Caco-2 (cell line): ENCODE measurements around the gene MYL12A. TPM values are rescaled to one million over a fixed set of nuclear protein-coding genes. Genes with fewer than 3 reads are reported as not detected.
A peak's percentile ranks its signal among the peaks of the same experiment; 100 is the strongest.

Experiments used
- BruUV-seq: library from RNA; stranded (reverse); fragments of 400-500 nt; replicated peaks from 2 replicates; lab custom pipeline; 2021; lab: Mats Ljungman, UMichigan
- CTCF ChIA-PET: fragments of 300-600 bp; sonication (Branson Sonifier 250); formaldehyde crosslinking; loops from one replicate; lab custom pipeline; 2022; ENCODE audit warnings: antibody characterized with exemption; lab: Charles Lee
- POLR2A ChIA-PET: fragments of 300-600 bp; sonication (Branson Sonifier 250); formaldehyde crosslinking; loops from one replicate; lab custom pipeline; 2022; ENCODE audit warnings: antibody characterized with exemption; lab: Charles Lee
- DNase-seq, 2 experiments: peaks; one replicate each; pipeline versions ENCODE4 v3.0.0 to v3.0.0-alpha.2; 2020 to 2022
- H3K27me3 ChIP-seq: replicated peaks from 2 replicates; pipeline ENCODE4 v1.6.0; 2011; ENCODE audit warnings: low read length; ENCODE audit not compliant: control insufficient read depth, insufficient read depth
- H3K36me3 ChIP-seq: 2 replicates; pipeline ENCODE4 v1.5.1; 2011; ENCODE audit warnings: low read length; ENCODE audit not compliant: control insufficient read depth, insufficient read depth
- H3K4me1 ChIP-seq: fragments of 250-450 bp; sonication (Bioruptor Pico); 2 replicates; pipeline ENCODE4 v1.5.1; 2020; ENCODE audit warnings: mild to moderate bottlenecking
- H3K4me3 ChIP-seq: 2 replicates; pipeline ENCODE4 v1.5.1; 2011; ENCODE audit warnings: low read depth, mild to moderate bottlenecking, control low read depth, low read length
- H3K9me3 ChIP-seq: fragments of 250-450 bp; sonication (Bioruptor Pico); 2 replicates; pipeline ENCODE4 v1.5.1; 2020; ENCODE audit warnings: mild to moderate bottlenecking, moderate library complexity
- H3K27ac Mint-ChIP-seq: one replicate; pipeline ENCODE4 v1.8.0; 2022; ENCODE audit warnings: mixed read lengths; ENCODE audit not compliant: unreplicated experiment
- H3K27me3 Mint-ChIP-seq: one replicate; pipeline ENCODE4 v1.8.0; 2022; ENCODE audit warnings: mixed read lengths; ENCODE audit not compliant: insufficient read depth, unreplicated experiment
- H3K36me3 Mint-ChIP-seq: one replicate; pipeline ENCODE4 v1.8.0; 2022; ENCODE audit warnings: mild to moderate bottlenecking, mixed read lengths; ENCODE audit not compliant: insufficient read depth, unreplicated experiment
- H3K4me1 Mint-ChIP-seq: one replicate; pipeline ENCODE4 v1.8.0; 2022; ENCODE audit warnings: low read depth, mixed read lengths; ENCODE audit not compliant: unreplicated experiment
- H3K4me3 Mint-ChIP-seq: one replicate; pipeline ENCODE4 v1.8.0; 2022; ENCODE audit warnings: mild to moderate bottlenecking, moderate library complexity, mixed read lengths; ENCODE audit not compliant: unreplicated experiment
- H3K9me3 Mint-ChIP-seq: one replicate; pipeline ENCODE4 v1.8.0; 2022; ENCODE audit warnings: mixed read lengths; ENCODE audit not compliant: unreplicated experiment
- intact Hi-C: fragments of 100-400 bp; cut with micrococcal nuclease; formaldehyde crosslinking; loops from one replicate; pipeline ENCODE4 v1.10.0; 2022; ENCODE audit not compliant: unreplicated experiment
- total RNA-seq: library from RNA; stranded (reverse); gene quantifications from 2 replicates; pipeline ENCODE4 v1.2.3, GENCODE V29; 2022
- TF ChIP-seq, protein P1 (sequence below), 2 experiments: fragments of 200-600 bp in 1 of 2; IDR thresholded peaks; 1 replicate in 1 of 2; 2 replicates in 1 of 2; pipeline versions ENCODE4 v1.5.1 to v1.8.0; 2011 to 2022; ENCODE audit warnings: antibody characterized with exemption in 1 of 2, control low read depth in 1 of 2, inconsistent platforms in 1 of 2, low read depth in 1 of 2, low read length in 1 of 2, mild to moderate bottlenecking in 1 of 2, moderate library complexity in 1 of 2; ENCODE audit not compliant: insufficient read depth in 1 of 2, severe bottlenecking in 1 of 2, unreplicated experiment in 1 of 2

MYL12A gene
- total RNA-seq, 1 experiment from 2014 or later = 272 TPM

DNA sequence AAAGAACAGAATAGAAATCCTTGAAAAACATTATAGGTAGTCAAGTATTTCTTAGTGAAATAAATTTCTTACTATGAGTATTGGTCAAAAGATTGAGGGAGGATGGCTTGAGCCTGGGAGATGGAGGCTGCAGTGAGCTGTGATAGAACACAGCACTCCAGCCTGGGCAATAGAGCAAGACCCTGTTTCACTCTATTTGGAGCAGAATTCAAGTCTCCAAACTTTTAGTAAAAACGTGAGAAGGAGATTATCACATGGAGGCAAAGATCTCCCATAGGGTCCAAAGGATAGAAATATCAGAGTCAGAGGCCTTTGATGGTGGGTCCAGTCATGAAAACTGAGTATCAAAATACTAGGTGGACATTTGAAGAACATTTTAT, 2.4 kb upstream of the MYL12A start:
- no peak overlapping the region for H3K4me3 Mint-ChIP-seq

DNA sequence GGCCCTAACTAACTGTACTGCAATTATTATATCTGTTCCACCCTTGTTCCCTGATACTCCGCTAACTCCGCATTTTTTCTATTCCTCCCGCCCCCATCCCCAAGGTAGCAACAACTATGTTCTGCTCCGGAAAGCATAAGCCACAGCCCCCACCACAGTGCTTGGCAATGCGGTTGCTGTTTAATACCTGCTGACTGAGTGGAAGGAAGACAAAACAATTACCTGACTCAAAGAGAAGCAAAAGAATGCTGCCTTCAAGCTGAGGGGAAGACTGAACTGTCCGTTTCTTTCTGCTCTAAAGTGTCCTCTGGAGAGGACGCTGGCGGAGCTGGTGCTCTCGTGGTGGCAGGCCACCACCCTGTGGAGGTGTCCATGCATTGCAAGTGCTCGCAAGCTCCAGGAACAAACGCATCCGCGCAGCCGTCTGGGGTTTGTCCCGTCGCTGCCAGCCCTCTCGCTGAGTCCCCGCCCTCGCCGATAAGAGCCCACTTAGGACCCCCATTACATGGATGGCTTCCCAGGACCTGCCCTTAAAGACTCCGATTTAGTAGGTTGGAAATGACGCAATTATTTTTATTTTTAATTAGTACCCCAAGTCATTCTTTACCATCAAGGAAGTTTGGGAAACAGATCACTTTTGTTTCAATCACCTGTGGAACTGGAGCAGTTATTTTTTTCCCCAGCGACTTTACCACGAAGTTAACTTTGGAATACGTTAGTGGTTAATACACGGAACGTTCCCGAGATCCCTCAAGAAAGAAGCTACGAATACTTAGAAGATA, 1.6 kb upstream of the MYL12A start:
- H3K36me3 ChIP-seq = no peaks in the 10 kb centered on the region
- TF ChIP-seq, protein P1, sequence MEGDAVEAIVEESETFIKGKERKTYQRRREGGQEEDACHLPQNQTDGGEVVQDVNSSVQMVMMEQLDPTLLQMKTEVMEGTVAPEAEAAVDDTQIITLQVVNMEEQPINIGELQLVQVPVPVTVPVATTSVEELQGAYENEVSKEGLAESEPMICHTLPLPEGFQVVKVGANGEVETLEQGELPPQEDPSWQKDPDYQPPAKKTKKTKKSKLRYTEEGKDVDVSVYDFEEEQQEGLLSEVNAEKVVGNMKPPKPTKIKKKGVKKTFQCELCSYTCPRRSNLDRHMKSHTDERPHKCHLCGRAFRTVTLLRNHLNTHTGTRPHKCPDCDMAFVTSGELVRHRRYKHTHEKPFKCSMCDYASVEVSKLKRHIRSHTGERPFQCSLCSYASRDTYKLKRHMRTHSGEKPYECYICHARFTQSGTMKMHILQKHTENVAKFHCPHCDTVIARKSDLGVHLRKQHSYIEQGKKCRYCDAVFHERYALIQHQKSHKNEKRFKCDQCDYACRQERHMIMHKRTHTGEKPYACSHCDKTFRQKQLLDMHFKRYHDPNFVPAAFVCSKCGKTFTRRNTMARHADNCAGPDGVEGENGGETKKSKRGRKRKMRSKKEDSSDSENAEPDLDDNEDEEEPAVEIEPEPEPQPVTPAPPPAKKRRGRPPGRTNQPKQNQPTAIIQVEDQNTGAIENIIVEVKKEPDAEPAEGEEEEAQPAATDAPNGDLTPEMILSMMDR (IDR thresholded peaks at IDR 0.05; ENCODE audit: insufficient read depth in 1 of 2, low read depth in 1 of 2, low read length in 1 of 2, severe bottlenecking in 1 of 2, unreplicated experiment in 1 of 2) = peak; percentile 90 to 91
- Mint-ChIP-seq H3K27ac (peak overlapping the region; percentile 98), H3K4me1 (peaks cover 22% of the 10 kb centered on the region), H3K4me3 (peak overlapping the region; percentile 78), H3K27me3 (no peaks in the 10 kb centered on the region), H3K9me3 (peaks cover 10% of the 10 kb centered on the region), H3K36me3 (peaks cover 39% of the 10 kb centered on the region)
- no TSS peak for BruUV-seq
- POLR2A ChIA-PET = interaction anchor here (0.6 to 1.1 kb wide), 3 partner anchors 28 to 310 kb away, joined by 3 to 4 read pairs (median 3); no protein-coding TSS in a partner anchor
- H3K27me3 ChIP-seq = no peaks in the 10 kb centered on the region
- peaks cover 12% of the 10 kb centered on the region for H3K4me1 ChIP-seq
- CTCF ChIA-PET = interaction anchor here (0.6 to 2.5 kb wide), 18 partner anchors 9 to 392 kb away, joined by 3 to 16 read pairs (median 4); no protein-coding TSS in a partner anchor
- intact Hi-C loops = loop anchor here (1.0 to 5.0 kb wide), 9 partner anchors 28 to 479 kb away; partner anchors contain the start of gene EMILIN2
- H3K9me3 ChIP-seq = peaks cover 7% of the 10 kb centered on the region; the same call in 1 of the 2 replicates
- H3K4me3 ChIP-seq = peak overlapping the region; percentile 47
- peak; percentile 88 to 89 for DNase-seq

More for the DNA sequence above, 2.4 kb upstream of the MYL12A start:
- Mint-ChIP-seq H3K27ac (no peak overlapping the region), H3K9me3 (peaks cover 18% of the 10 kb centered on the region), H3K27me3 (no peaks in the 10 kb centered on the region), H3K36me3 (peaks cover 32% of the 10 kb centered on the region), H3K4me1 (peaks cover 16% of the 10 kb centered on the region)
- TF ChIP-seq, protein P1 (IDR thresholded peaks at IDR 0.05; ENCODE audit: insufficient read depth in 1 of 2, low read depth in 1 of 2, low read length in 1 of 2, severe bottlenecking in 1 of 2, unreplicated experiment in 1 of 2) = no peak
- POLR2A ChIA-PET = interaction anchor here (0.6 kb wide), 1 partner anchor 309 kb away, joined by 3 read pairs; no protein-coding TSS in a partner anchor
- Histone ChIP-seq H3K4me3 (no peak overlapping the region), H3K27me3 (no peaks in the 10 kb centered on the region), H3K9me3 (peaks cover 7% of the 10 kb centered on the region; the same call in 1 of the 2 replicates), H3K4me1 (0 out of 2 replicates have a peak, but pooled peaks cover 6% of the 10 kb centered on the region), H3K36me3 (no peaks in the 10 kb centered on the region)
- DNase-seq = no peak
- BruUV-seq = no TSS peak
- intact Hi-C loops = loop anchor here (5.0 kb wide), 3 partner anchors 138 to 478 kb away; partner anchors contain the start of gene EMILIN2
- CTCF ChIA-PET = interaction anchor here (0.6 to 2.5 kb wide), 4 partner anchors 58 to 306 kb away, joined by 3 to 16 read pairs (median 13); no protein-coding TSS in a partner anchor

DNA sequence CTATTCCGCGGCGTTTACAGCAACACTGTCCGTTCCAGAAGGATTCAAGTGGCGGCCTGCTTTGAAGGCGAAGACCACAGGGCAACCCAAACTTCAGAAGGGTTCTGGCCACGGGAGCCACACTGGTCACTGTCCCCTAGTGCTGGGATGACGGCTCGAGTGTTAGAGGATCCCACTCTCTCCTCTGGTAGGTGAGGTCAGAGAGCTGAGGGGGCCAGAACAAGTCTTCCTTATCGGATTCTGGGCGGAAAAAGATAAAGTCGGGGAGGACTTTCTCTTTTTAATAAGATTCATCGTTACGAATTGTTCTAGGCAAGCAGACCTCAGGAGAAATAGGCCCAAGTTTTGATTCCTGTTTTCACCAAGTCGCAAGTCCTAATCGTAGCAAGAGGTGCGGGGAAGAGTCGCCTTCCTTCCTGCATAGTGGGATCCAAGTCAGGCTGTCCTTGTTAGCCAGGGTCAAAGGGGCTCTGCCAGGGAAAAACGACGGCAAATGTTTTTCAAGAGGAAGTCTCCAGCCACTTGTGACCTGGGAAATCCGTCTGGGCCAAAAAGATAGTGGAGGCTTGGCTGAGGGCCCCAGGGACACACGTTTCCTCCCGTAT, 864 bp upstream of the MYL12A start:
- Histone ChIP-seq H3K4me3 (peak overlapping the region; percentile 47), H3K9me3 (peaks cover under 1% of the 10 kb centered on the region; the same call in 1 of the 2 replicates), H3K36me3 (no peaks in the 10 kb centered on the region), H3K4me1 (peaks cover 19% of the 10 kb centered on the region), H3K27me3 (no peaks in the 10 kb centered on the region)
- CTCF ChIA-PET = interaction anchor here (0.6 to 2.5 kb wide), 19 partner anchors 10 to 419 kb away, joined by 3 to 16 read pairs (median 4); no protein-coding TSS in a partner anchor
- POLR2A ChIA-PET = interaction anchor here (0.6 to 2.4 kb wide), 12 partner anchors 10 to 420 kb away, joined by 3 to 16 read pairs (median 4); partner anchors contain the start of gene MYL12B
- TF ChIP-seq, protein P1 (IDR thresholded peaks at IDR 0.05; ENCODE audit: insufficient read depth in 1 of 2, low read depth in 1 of 2, low read length in 1 of 2, severe bottlenecking in 1 of 2, unreplicated experiment in 1 of 2) = no peak
- DNase-seq = peak; percentile 31 to 46
- Mint-ChIP-seq H3K27me3 (no peaks in the 10 kb centered on the region), H3K9me3 (peaks cover 7% of the 10 kb centered on the region), H3K36me3 (peaks cover 39% of the 10 kb centered on the region), H3K27ac (peak overlapping the region; percentile 98), H3K4me1 (peaks cover 23% of the 10 kb centered on the region), H3K4me3 (peak overlapping the region; percentile 78)
- TSS peak; percentile 82 for BruUV-seq
- intact Hi-C loops = loop anchor here (1.0 to 5.0 kb wide), 11 partner anchors 15 to 479 kb away; partner anchors contain the start of gene EMILIN2
